ENCODE results near the gene TXNRD1.

- no peak for TF ChIP-seq POLR2AphosphoS5 (IDR thresholded peaks at IDR 0.05; ENCODE audit: low read depth)
- TF ChIP-seq CTCF (IDR thresholded peaks at IDR 0.05; ENCODE audit: insufficient read depth, low read length) = no peak
- TF ChIP-seq GABPA (IDR thresholded peaks at IDR 0.05; ENCODE audit: low read depth) = no peak
- no peak for TF ChIP-seq REST (IDR thresholded peaks at IDR 0.05; ENCODE audit: insufficient replicate concordance, low read depth)
These were observed 125.5 kb downstream of the TXNRD1 start for GRCh38 chr12:104340925-104341611.

All from HL-60 (cell line).